Measurements from ENCODE around the gene TMEM258. TPM values are rescaled to one million over a fixed set of nuclear protein-coding genes. Genes with fewer than 3 reads are reported as not detected.

The TMEM258 gene
- total and polyA plus RNA-seq, 3 donors from 2014 or later, result 46.7 to 162 (median 55.6) TPM

GRCh38 chr11:61743486-61744095 is 48.8 kb downstream of the TMEM258 start:
- Histone ChIP-seq H3K9me3 (no peaks in the 10 kb centered on the region), H3K36me3 (ENCODE audit: low read depth, missing control alignments) (no peaks in the 10 kb centered on the region), H3K27me3 (no peaks in the 10 kb centered on the region), H3K4me1 (peaks cover 27% of the 10 kb centered on the region), H3K4me3 (no peak overlapping the region), H3K27ac (no peak overlapping the region)
- TF ChIP-seq CTCF (IDR thresholded peaks at IDR 0.05), result no peak
- TF ChIP-seq POLR2A (IDR thresholded peaks at IDR 0.05), result no peak
- intact Hi-C loops (cut with DNase I; ENCODE audit: low total_unique reads), result no loop called here
- DNase-seq, result no peak
- 93 to 97% methylated on average over 22 to 42 of the region's 42 CpGs for WGBS, 2 donors

- H3K36me3 ChIP-seq (ENCODE audit: low read depth, missing control alignments), result no peaks in the 10 kb centered on the region
- WGBS, 2 donors, result 60 to 77% methylated on average over 3 to 7 of the region's 7 CpGs
- intact Hi-C loops (cut with DNase I; ENCODE audit: low total_unique reads), result no loop called here
These were observed 50.0 kb downstream of the TMEM258 start for GRCh38 chr11:61742391-61742790.

GRCh38 chr11:61739966-61740365 is 52.4 kb downstream of the TMEM258 start:
- no peaks in the 10 kb centered on the region for H3K36me3 ChIP-seq (ENCODE audit: low read depth, missing control alignments)

More at GRCh38 chr11:61742391-61742790, 50.0 kb downstream of the TMEM258 start:
- no peaks in the 10 kb centered on the region for H3K9me3 ChIP-seq
- H3K27ac ChIP-seq, result no peak overlapping the region
- H3K27me3 ChIP-seq, result no peaks in the 10 kb centered on the region
- no peak overlapping the region for H3K4me3 ChIP-seq
- no peak for DNase-seq
- peaks cover 30% of the 10 kb centered on the region for H3K4me1 ChIP-seq
- TF ChIP-seq POLR2A (IDR thresholded peaks at IDR 0.05), result no peak
- TF ChIP-seq CTCF (IDR thresholded peaks at IDR 0.05), result no peak

GRCh38 chr11:61739413-61739812 is 53.0 kb downstream of the TMEM258 start:
- DNase-seq, result no peak
- Histone ChIP-seq H3K4me1 (peaks cover 18% of the 10 kb centered on the region), H3K4me3 (no peak overlapping the region), H3K27me3 (no peaks in the 10 kb centered on the region), H3K36me3 (ENCODE audit: low read depth, missing control alignments) (no peaks in the 10 kb centered on the region), H3K27ac (peak overlapping the region in 1 of 2 donors; percentile 25), H3K9me3 (no peaks in the 10 kb centered on the region)
- WGBS, 2 donors, result 87 to 89% methylated on average over 11 to 15 of the region's 15 CpGs
- TF ChIP-seq CTCF (IDR thresholded peaks at IDR 0.05), result no peak
- TF ChIP-seq POLR2A (IDR thresholded peaks at IDR 0.05), result no peak
- intact Hi-C loops (cut with DNase I; ENCODE audit: low total_unique reads), result no loop called here

More at GRCh38 chr11:61739966-61740365, 52.4 kb downstream of the TMEM258 start:
- WGBS, 2 donors, result 72 to 86% methylated on average over 5 to 7 of the region's 7 CpGs
- H3K27ac ChIP-seq, result peak overlapping the region in 1 of 2 donors; percentile 25
- intact Hi-C loops (cut with DNase I; ENCODE audit: low total_unique reads), result no loop called here
- TF ChIP-seq CTCF (IDR thresholded peaks at IDR 0.05) (no peak), POLR2A (IDR thresholded peaks at IDR 0.05) (no peak)
- DNase-seq, result no peak
- H3K9me3 ChIP-seq, result no peaks in the 10 kb centered on the region
- H3K27me3 ChIP-seq, result no peaks in the 10 kb centered on the region
- no peak overlapping the region for H3K4me3 ChIP-seq
- peaks cover 19% of the 10 kb centered on the region for H3K4me1 ChIP-seq

MicroRNA genes within 50 kb of the gene (microRNA counts, 767-probe panel; counts per million panel counts)
- microRNA hsa-miR-1908 (0 to 152 counts per million in 2 donors), microRNA hsa-miR-611 (0 to 152 counts per million in 2 donors)

Other genes starting within 250 kb of the TMEM258 start
- 1 to 10 TPM; 8.7 to 9.0 TPM for gene SYT7, start 211.5 kb downstream of the TMEM258 start, total RNA-seq
- 5.9 TPM for gene SYT7, start 211.5 kb downstream of the TMEM258 start, polyA plus RNA-seq (ENCODE audit: insufficient read depth, low read depth, low replicate concordance)
- gene DAGLA, start 112.2 kb downstream of the TMEM258 start, total RNA-seq, result 1 to 10 TPM; 7.1 to 8.3 TPM
- gene DAGLA, start 112.2 kb downstream of the TMEM258 start, polyA plus RNA-seq (ENCODE audit: insufficient read depth, low read depth, low replicate concordance), result 5.1 TPM
- gene MYRF, start 40.0 kb downstream of the TMEM258 start, total RNA-seq, result 10 to 100 TPM in 1 of 2 donors, 1 to 10 TPM in 1; 9.2 to 10.7 TPM
- gene MYRF, start 40.0 kb downstream of the TMEM258 start, polyA plus RNA-seq (ENCODE audit: insufficient read depth, low read depth, low replicate concordance), result 15.2 TPM
- gene FEN1, start 312 bp upstream of the TMEM258 start, total RNA-seq, result 10 to 100 TPM; 22.7 to 31.5 TPM
- 27.3 TPM for gene FEN1, start 312 bp upstream of the TMEM258 start, polyA plus RNA-seq (ENCODE audit: insufficient read depth, low read depth, low replicate concordance)
- gene FADS1, start 24.4 kb upstream of the TMEM258 start, total RNA-seq, result 10 to 100 TPM; 24.5 to 39.8 TPM
- gene FADS1, start 24.4 kb upstream of the TMEM258 start, polyA plus RNA-seq (ENCODE audit: insufficient read depth, low read depth, low replicate concordance), result 21.1 TPM
- 100 to 1,000 TPM in 1 of 2 donors, 10 to 100 TPM in 1; 73.5 to 123 TPM for gene FADS2, start 35.7 kb upstream of the TMEM258 start, total RNA-seq
- gene FADS2, start 35.7 kb upstream of the TMEM258 start, polyA plus RNA-seq (ENCODE audit: insufficient read depth, low read depth, low replicate concordance), result 80.8 TPM
- gene FADS3, start 98.9 kb upstream of the TMEM258 start, total RNA-seq, result 10 to 100 TPM; 50.6 to 88.5 TPM
- 20.5 TPM for gene FADS3, start 98.9 kb upstream of the TMEM258 start, polyA plus RNA-seq (ENCODE audit: insufficient read depth, low read depth, low replicate concordance)
- 10 to 100 TPM; 57.7 to 65.8 TPM for gene RAB3IL1, start 125.0 kb upstream of the TMEM258 start, total RNA-seq
- gene RAB3IL1, start 125.0 kb upstream of the TMEM258 start, polyA plus RNA-seq (ENCODE audit: insufficient read depth, low read depth, low replicate concordance), result 88.2 TPM
- 10 to 100 TPM; 21.0 to 33.4 TPM for gene BEST1, start 157.8 kb upstream of the TMEM258 start, total RNA-seq
- gene BEST1, start 157.8 kb upstream of the TMEM258 start, polyA plus RNA-seq (ENCODE audit: insufficient read depth, low read depth, low replicate concordance), result 9.2 TPM
- 1,000 to 10,000 TPM; 1,162 to 1,419 TPM for gene FTH1, start 175.0 kb upstream of the TMEM258 start, total RNA-seq
- 2,237 TPM for gene FTH1, start 175.0 kb upstream of the TMEM258 start, polyA plus RNA-seq (ENCODE audit: insufficient read depth, low read depth, low replicate concordance)